Endothelial cell of umbilical vein (primary cell): ENCODE results near the gene TAP2. TPM values are rescaled to one million over a fixed set of nuclear protein-coding genes. Genes with fewer than 3 reads are reported as not detected.

Source experiments
- BruUV-seq: library from RNA; stranded (reverse); fragments of 400-500 nt; replicated peaks from 2 replicates; lab custom pipeline; 2021; lab: Mats Ljungman, UMichigan
- CTCF ChIA-PET: fragments of 300-600, 350-600 bp; sonication (Branson Sonifier 250); formaldehyde crosslinking; loops from one replicate; lab custom pipeline; 2021; ENCODE audit warnings: antibody characterized with exemption, inconsistent platforms; lab: Charles Lee
- POLR2A ChIA-PET: fragments of 300-600, 350-600 bp; sonication (Branson Sonifier 250); formaldehyde crosslinking; loops from one replicate; lab custom pipeline; 2021; ENCODE audit warnings: antibody characterized with exemption, inconsistent platforms; lab: Charles Lee
- DNase-seq: peaks from one replicate; pipeline ENCODE4 v3.0.0-alpha.2; 2011; ENCODE audit warnings: low read depth, low spot score
- FAIRE-seq: peaks from 2 replicates; lab custom pipeline; 2011; peaks lifted over from hg19 to GRCh38; lab: Jason Lieb, UNC
- H2AFZ ChIP-seq: 2 replicates; pipeline ENCODE4 v1.6.0; 2012; ENCODE audit warnings: low read depth, low read length, control low read depth, inconsistent platforms
- H3K27ac ChIP-seq: 2 replicates; pipeline ENCODE4 v1.5.1; 2011; ENCODE audit warnings: low read depth, mild to moderate bottlenecking, control low read depth, low read length, moderate library complexity; ENCODE audit not compliant: insufficient read depth
- H3K27me3 ChIP-seq, 2 experiments: 2 replicates each; pipeline versions ENCODE4 v1.6.0 to v1.6.1; 2011; ENCODE audit warnings: low read length in 2 of 2, mixed read lengths in 1 of 2; ENCODE audit not compliant: control insufficient read depth in 2 of 2, insufficient read depth in 2 of 2
- H3K36me3 ChIP-seq, 2 experiments: 2 replicates in 1 of 2; 3 replicates in 1 of 2; pipeline ENCODE4 v1.5.1; 2011; ENCODE audit warnings: low read length in 2 of 2, mild to moderate bottlenecking in 1 of 2, moderate library complexity in 1 of 2; ENCODE audit not compliant: control insufficient read depth in 2 of 2, insufficient read depth in 2 of 2; ENCODE audit errors: extremely low read depth in 1 of 2
- H3K4me1 ChIP-seq: 3 replicates; pipeline ENCODE4 v1.5.1; 2011; ENCODE audit warnings: mild to moderate bottlenecking, low read length; ENCODE audit not compliant: control insufficient read depth, insufficient read depth; ENCODE audit errors: extremely low read depth
- H3K4me2 ChIP-seq: 2 replicates; pipeline ENCODE4 v1.6.1; 2011; ENCODE audit warnings: low read length, control low read depth, mixed read lengths; ENCODE audit not compliant: insufficient read depth
- H3K4me3 ChIP-seq, 3 experiments: fragments of 200-600 bp in 1 of 3; sonication (generic), shearing (Covaris generic) in 1 of 3; replicated peaks in 1 of 3; 2 replicates each; pipeline ENCODE4 v1.5.1; 2011 to 2016; ENCODE audit warnings: control low read depth in 3 of 3, low read length in 3 of 3, mild to moderate bottlenecking in 2 of 3, inconsistent platforms in 1 of 3, low read depth in 1 of 3, moderate library complexity in 1 of 3; ENCODE audit not compliant: insufficient read depth in 1 of 3
- H3K79me2 ChIP-seq: 2 replicates; pipeline ENCODE4 v1.6.0; 2012; ENCODE audit warnings: low read length, inconsistent platforms; ENCODE audit not compliant: control insufficient read depth, insufficient read depth
- H3K9ac ChIP-seq: replicated peaks from 2 replicates; pipeline ENCODE3; 2011; ENCODE audit warnings: low read length, control low read depth; ENCODE audit not compliant: insufficient read depth; ENCODE audit errors: extremely low read depth
- H3K9me1 ChIP-seq: replicated peaks from 3 replicates; pipeline ENCODE4 v1.6.0; 2011; ENCODE audit warnings: mild to moderate bottlenecking, low read length; ENCODE audit not compliant: control insufficient read depth, insufficient read depth; ENCODE audit errors: extremely low read depth
- H3K9me3 ChIP-seq: replicated peaks from 2 replicates; pipeline ENCODE4 v1.5.1; 2012; ENCODE audit warnings: low read length, inconsistent platforms; ENCODE audit not compliant: control insufficient read depth, insufficient read depth
- H4K20me1 ChIP-seq: replicated peaks from 2 replicates; pipeline ENCODE3; 2011; ENCODE audit warnings: mild to moderate bottlenecking, low read length; ENCODE audit not compliant: control insufficient read depth, insufficient read depth; ENCODE audit errors: extremely low read depth
- CTCF ChIP-seq, 2 donors: IDR thresholded peaks; 1 replicate in 1 of 2; 2 replicates in 1 of 2; pipeline ENCODE4 v1.5.1; 2011; ENCODE audit warnings: low read length in 2 of 2, mild to moderate bottlenecking in 2 of 2, moderate library complexity in 2 of 2, control low read depth in 1 of 2, inconsistent platforms in 1 of 2, low read depth in 1 of 2; ENCODE audit not compliant: insufficient read depth in 1 of 2; ENCODE audit errors: extremely low read depth in 1 of 2
- EZH2 ChIP-seq: IDR thresholded peaks from 2 replicates; pipeline ENCODE4 v1.6.1; 2012; ENCODE audit warnings: borderline replicate concordance, low read depth, mild to moderate bottlenecking, moderate library complexity, low read length, inconsistent platforms; ENCODE audit not compliant: severe bottlenecking
- FOS ChIP-seq: IDR thresholded peaks from 2 replicates; pipeline ENCODE4 v1.6.1; 2011; ENCODE audit warnings: mild to moderate bottlenecking, low read length, moderate library complexity, borderline replicate concordance; ENCODE audit not compliant: insufficient read depth
- GATA2 ChIP-seq: IDR thresholded peaks from 2 replicates; pipeline ENCODE4 v1.7.0; 2011; ENCODE audit warnings: low read depth, mild to moderate bottlenecking, moderate library complexity, mixed read lengths, low read length; ENCODE audit not compliant: insufficient read length, insufficient read depth
- JUN ChIP-seq: IDR thresholded peaks from 2 replicates; pipeline ENCODE4 v1.6.1; 2011; ENCODE audit warnings: borderline replicate concordance, low read depth; ENCODE audit not compliant: insufficient read length, insufficient read depth
- MAX ChIP-seq: IDR thresholded peaks from 2 replicates; pipeline ENCODE4 v1.6.1; 2011; ENCODE audit not compliant: insufficient read depth, insufficient read length
- MYC ChIP-seq: IDR thresholded peaks from one replicate; pipeline ENCODE4 v1.6.1; 2011; ENCODE audit warnings: mild to moderate bottlenecking, low read depth, low read length
- POLR2A ChIP-seq: IDR thresholded peaks from 2 replicates; pipeline ENCODE4 v1.6.1; 2012; ENCODE audit warnings: low read depth, mild to moderate bottlenecking, control low read depth, low read length
- POLR2AphosphoS5 ChIP-seq: IDR thresholded peaks from 2 replicates; pipeline ENCODE4 v1.6.1; 2012; ENCODE audit warnings: low read depth, mild to moderate bottlenecking, control low read depth, low read length, moderate library complexity; ENCODE audit not compliant: insufficient read depth
- dilution Hi-C: fragments of 300-500 bp; cut with MboI; formaldehyde crosslinking; loops from one replicate; pipeline ENCODE4 v1.15.0; 2019; ENCODE audit warnings: low sequenced_read_pairs; ENCODE audit not compliant: extremely low pct_ligation_motif_present
- intact Hi-C: fragments of 100-400 bp; cut with micrococcal nuclease; formaldehyde crosslinking; loops from one replicate; pipeline ENCODE4 v1.10.0; 2022
- polyA plus RNA-seq, 4 experiments: library from polyadenylated mRNA; depleted of rRNA in 3 of 4; stranded (reverse) in 3 of 4; unstranded in 1 of 4; fragments of >200 nt; gene quantifications; 2 replicates each; pipeline versions ENCODE4 v1.2.1 to v1.2.3, GENCODE V29; 2011 to 2012; ENCODE audit warnings: missing spikeins in 1 of 4
- total RNA-seq: library from RNA; stranded (reverse); gene quantifications from 2 replicates; pipeline ENCODE4 v1.2.3, GENCODE V29; 2021

TAP2 gene
- total and polyA plus RNA-seq, 2 donors (not counting 3 experiments of a cell fraction or from before 2014, with no cell fraction given) = 18.4 to 57.8 TPM

GRCh38 chr6:32840604-32841246 is 2.2 kb upstream of the TAP2 start:
- H3K36me3 ChIP-seq = no peaks in the 10 kb centered on the region
- no peaks in the 10 kb centered on the region for H3K9me1 ChIP-seq
- H3K4me2 ChIP-seq = no peak overlapping the region
- no peaks in the 10 kb centered on the region for H3K9me3 ChIP-seq
- no peak overlapping the region for H3K9ac ChIP-seq
- H3K79me2 ChIP-seq = peaks cover 9% of the 10 kb centered on the region
- CTCF ChIA-PET = interaction anchor here (1.8 to 11.0 kb wide), 3 partner anchors 13 to 29 kb away, joined by 9 to 397 read pairs (median 274); partner anchors contain the start of genes PSMB9 and TAP1
- peaks cover 12% of the 10 kb centered on the region for H3K4me1 ChIP-seq
- H2AFZ ChIP-seq = no peak overlapping the region
- DNase-seq (no peak), FAIRE-seq (no peak)
- POLR2A ChIA-PET = no interaction called here
- dilution Hi-C loops (no loop called here), intact Hi-C loops (loop anchor here (5.0 kb wide), 1 partner anchor 132 kb away; no protein-coding TSS in a partner anchor)
- no peaks in the 10 kb centered on the region for H3K27me3 ChIP-seq
- no TSS peak for BruUV-seq
- H4K20me1 ChIP-seq = no peaks in the 10 kb centered on the region
- H3K4me3 ChIP-seq = no peak overlapping the region
- no peak overlapping the region for H3K27ac ChIP-seq
- TF ChIP-seq FOS (no peak), MYC (no peak), POLR2A (no peak), GATA2 (no peak), MAX (no peak), CTCF (IDR thresholded peaks at IDR 0.05; ENCODE audit: extremely low read depth in 1 of 2, insufficient read depth in 1 of 2, low read depth in 1 of 2, low read length in 2 of 2) (no peak), JUN (no peak), EZH2 (no peak), POLR2AphosphoS5 (no peak)
